ENCODE data around the gene FOXL3. TPM values are rescaled to one million over a fixed set of nuclear protein-coding genes. Genes with fewer than 3 reads are reported as not detected.

FOXL3 gene
- polyA plus RNA-seq, 2 of the 4 experiments (the other 2 are of a cell fraction) = not detected

- H3K4me3 ChIP-seq = no peak overlapping the region
- no peak for FAIRE-seq
- DNase-seq (ENCODE audit: low read depth in 1 of 2, low spot score in 1 of 2) = no peak
- 43% methylated on average over 8 of the region's 8 CpGs for WGBS (ENCODE audit: missing lambda C conversion rate)
- ATAC-seq = no peak
- H3K9me3 ChIP-seq = peaks cover 33% of the 10 kb centered on the region
- H3K27ac ChIP-seq = no peak overlapping the region
- no peaks in the 10 kb centered on the region for H3K4me1 ChIP-seq
- ChIA-PET POLR2A (no interaction called here), CTCF (no interaction called here)
- TF ChIP-seq POLR2A (IDR thresholded peaks at IDR 0.05; ENCODE audit: low read length) = no peak
- no peak overlapping the region for H3K4me2 ChIP-seq
These were observed 24.9 kb downstream of the FOXL3 start for GRCh38 chr7:314853-315252.

DNA sequence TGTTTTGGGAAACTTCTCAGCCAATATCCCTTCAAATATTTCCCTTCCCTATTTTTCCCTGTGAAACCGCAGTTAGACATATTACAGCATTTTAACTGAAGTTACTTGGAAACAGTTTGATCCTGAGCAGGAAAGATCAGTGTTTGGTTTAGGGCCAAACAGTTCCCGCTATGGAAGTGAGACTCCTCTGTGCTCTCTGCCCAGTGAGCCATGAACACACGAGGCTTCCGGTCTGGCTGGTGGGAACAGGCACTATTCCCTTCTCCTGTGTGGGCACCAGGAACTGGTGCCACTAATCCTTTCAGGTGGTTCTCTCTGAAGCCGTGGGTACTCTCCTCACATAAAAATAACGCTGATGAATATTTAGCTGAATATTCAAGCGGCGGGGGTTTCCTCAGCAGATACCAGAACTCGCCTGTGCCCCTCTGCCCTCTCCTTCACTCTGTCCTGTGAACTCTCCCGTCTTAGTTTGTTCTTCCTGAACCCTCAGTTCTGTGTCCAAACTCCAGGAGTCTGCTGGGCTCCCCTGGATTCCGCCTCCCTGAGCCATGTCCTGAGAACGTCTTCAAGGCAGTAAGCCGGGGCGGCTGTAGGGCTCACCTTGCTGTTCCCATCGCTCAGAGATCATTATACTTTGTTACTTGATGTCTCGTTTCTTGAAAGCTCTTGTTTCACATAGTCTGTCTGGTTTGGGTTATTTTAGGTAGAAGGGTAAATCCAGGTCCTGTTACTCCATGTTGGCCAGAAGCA lies 25.7 kb downstream of the FOXL3 start:
- DNase-seq (ENCODE audit: low read depth in 1 of 2, low spot score in 1 of 2) (no peak), FAIRE-seq (no peak), ATAC-seq (no peak)
- ChIA-PET POLR2A (no interaction called here), CTCF (interaction anchor here (1.4 kb wide), 1 partner anchor 17 kb away, joined by 3 read pairs; no protein-coding TSS in a partner anchor)
- Histone ChIP-seq H3K4me2 (no peak overlapping the region), H3K9me3 (peaks cover 33% of the 10 kb centered on the region), H3K27ac (no peak overlapping the region), H3K4me3 (no peak overlapping the region), H3K4me1 (no peaks in the 10 kb centered on the region)
- TF ChIP-seq SREBF2 (IDR thresholded peaks at IDR 0.05) (no peak), POLR2AphosphoS2 (conservative IDR thresholded peaks at IDR 0.05; ENCODE audit: low read length) (no peak), CHD2 (IDR thresholded peaks at IDR 0.05; ENCODE audit: low read length, partially characterized antibody) (no peak), ESRRA (IDR thresholded peaks at IDR 0.05; ENCODE audit: borderline replicate concordance, low read length) (no peak), TFCP2L1 (CRISPR knock-in tag; IDR thresholded peaks at IDR 0.05) (no peak), RNF2 (IDR thresholded peaks at IDR 0.05; ENCODE audit: borderline replicate concordance, low read depth) (no peak), RCOR1 (IDR thresholded peaks at IDR 0.05; ENCODE audit: low read depth, low read length) (no peak)
- TF ChIP-seq, protein P1, sequence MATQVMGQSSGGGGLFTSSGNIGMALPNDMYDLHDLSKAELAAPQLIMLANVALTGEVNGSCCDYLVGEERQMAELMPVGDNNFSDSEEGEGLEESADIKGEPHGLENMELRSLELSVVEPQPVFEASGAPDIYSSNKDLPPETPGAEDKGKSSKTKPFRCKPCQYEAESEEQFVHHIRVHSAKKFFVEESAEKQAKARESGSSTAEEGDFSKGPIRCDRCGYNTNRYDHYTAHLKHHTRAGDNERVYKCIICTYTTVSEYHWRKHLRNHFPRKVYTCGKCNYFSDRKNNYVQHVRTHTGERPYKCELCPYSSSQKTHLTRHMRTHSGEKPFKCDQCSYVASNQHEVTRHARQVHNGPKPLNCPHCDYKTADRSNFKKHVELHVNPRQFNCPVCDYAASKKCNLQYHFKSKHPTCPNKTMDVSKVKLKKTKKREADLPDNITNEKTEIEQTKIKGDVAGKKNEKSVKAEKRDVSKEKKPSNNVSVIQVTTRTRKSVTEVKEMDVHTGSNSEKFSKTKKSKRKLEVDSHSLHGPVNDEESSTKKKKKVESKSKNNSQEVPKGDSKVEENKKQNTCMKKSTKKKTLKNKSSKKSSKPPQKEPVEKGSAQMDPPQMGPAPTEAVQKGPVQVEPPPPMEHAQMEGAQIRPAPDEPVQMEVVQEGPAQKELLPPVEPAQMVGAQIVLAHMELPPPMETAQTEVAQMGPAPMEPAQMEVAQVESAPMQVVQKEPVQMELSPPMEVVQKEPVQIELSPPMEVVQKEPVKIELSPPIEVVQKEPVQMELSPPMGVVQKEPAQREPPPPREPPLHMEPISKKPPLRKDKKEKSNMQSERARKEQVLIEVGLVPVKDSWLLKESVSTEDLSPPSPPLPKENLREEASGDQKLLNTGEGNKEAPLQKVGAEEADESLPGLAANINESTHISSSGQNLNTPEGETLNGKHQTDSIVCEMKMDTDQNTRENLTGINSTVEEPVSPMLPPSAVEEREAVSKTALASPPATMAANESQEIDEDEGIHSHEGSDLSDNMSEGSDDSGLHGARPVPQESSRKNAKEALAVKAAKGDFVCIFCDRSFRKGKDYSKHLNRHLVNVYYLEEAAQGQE (IDR thresholded peaks at IDR 0.05) = no peak
- TF ChIP-seq, protein P2, sequence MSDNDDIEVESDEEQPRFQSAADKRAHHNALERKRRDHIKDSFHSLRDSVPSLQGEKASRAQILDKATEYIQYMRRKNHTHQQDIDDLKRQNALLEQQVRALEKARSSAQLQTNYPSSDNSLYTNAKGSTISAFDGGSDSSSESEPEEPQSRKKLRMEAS (IDR thresholded peaks at IDR 0.05) = no peak
- WGBS (ENCODE audit: missing lambda C conversion rate) = 48% methylated on average over 16 of the region's 16 CpGs

DNA sequence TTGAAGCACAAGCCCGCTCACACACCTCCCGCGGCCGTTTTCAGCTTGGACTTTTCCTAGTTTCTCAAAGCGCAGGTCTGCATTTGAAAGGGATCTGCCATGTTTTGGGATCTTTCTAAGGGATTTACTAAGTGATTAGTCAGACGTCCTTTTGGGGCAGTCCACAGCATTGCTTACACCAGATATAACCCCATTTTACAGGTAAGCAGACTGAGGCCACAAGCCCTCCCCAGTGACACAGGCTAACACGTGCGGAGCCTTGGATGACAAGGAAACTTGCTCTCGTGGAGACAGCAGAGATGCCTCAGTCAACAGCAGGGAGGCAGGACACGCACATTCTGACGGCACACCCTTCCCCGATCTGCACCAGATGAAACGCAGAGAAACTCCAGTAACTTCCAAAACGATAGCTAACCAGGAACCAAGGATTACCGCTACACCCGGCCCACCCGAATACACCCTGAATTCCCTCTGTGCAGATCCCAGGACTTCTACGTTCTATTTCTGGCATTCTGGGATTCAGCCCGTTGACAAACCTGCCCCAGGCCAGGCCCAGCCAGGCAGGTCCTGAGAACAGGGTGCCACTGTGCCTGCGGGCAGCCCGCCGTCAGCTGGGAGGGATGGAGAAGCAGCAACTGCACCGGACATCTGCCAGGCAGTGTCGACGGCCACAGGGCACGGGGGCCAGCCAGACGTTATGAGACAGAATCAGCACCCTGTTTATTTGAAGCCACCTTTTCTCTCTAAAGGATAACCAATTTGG lies 27.9 kb downstream of the FOXL3 start:
- H3K4me2 ChIP-seq = no peak overlapping the region
- no peak overlapping the region for H3K4me3 ChIP-seq
- POLR2A ChIA-PET = no interaction called here
- no peak for FAIRE-seq
- no peak for DNase-seq (ENCODE audit: low read depth in 1 of 2, low spot score in 1 of 2)
- TF ChIP-seq SMC3 (IDR thresholded peaks at IDR 0.05) (no peak), RFX5 (IDR thresholded peaks at IDR 0.05) (no peak), ZNF302 (CRISPR knock-in tag; IDR thresholded peaks at IDR 0.05) (no peak), PHF8 (IDR thresholded peaks at IDR 0.05; ENCODE audit: borderline replicate concordance, low read depth) (no peak), GATA3 (IDR thresholded peaks at IDR 0.05; ENCODE audit: borderline replicate concordance) (no peak)
- TF ChIP-seq, protein P3, sequence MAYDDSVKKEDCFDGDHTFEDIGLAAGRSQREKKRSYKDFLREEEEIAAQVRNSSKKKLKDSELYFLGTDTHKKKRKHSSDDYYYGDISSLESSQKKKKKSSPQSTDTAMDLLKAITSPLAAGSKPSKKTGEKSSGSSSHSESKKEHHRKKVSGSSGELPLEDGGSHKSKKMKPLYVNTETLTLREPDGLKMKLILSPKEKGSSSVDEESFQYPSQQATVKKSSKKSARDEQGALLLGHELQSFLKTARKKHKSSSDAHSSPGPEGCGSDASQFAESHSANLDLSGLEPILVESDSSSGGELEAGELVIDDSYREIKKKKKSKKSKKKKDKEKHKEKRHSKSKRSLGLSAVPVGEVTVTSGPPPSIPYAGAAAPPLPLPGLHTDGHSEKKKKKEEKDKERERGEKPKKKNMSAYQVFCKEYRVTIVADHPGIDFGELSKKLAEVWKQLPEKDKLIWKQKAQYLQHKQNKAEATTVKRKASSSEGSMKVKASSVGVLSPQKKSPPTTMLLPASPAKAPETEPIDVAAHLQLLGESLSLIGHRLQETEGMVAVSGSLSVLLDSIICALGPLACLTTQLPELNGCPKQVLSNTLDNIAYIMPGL (CRISPR knock-in tag; IDR thresholded peaks at IDR 0.05; ENCODE audit: borderline replicate concordance) = no peak
- no peak for ATAC-seq
- WGBS (ENCODE audit: missing lambda C conversion rate) = 71% methylated on average over 26 of the region's 27 CpGs
- H3K27ac ChIP-seq = no peak overlapping the region
- H3K4me1 ChIP-seq = no peaks in the 10 kb centered on the region
- CTCF ChIA-PET = interaction anchor here (1.0 to 2.2 kb wide), 10 partner anchors 10 to 675 kb away, joined by 3 to 14 read pairs (median 5); no protein-coding TSS in a partner anchor
- peaks cover 33% of the 10 kb centered on the region for H3K9me3 ChIP-seq

Data from A549 (cell line).